Keratinocyte (primary cell): ENCODE data around the gene MOV10L1. TPM values are rescaled to one million over a fixed set of nuclear protein-coding genes. Genes with fewer than 3 reads are reported as not detected.

Experiments used
- DNase-seq: peaks from one replicate; pipeline ENCODE4 v3.0.0-alpha.2; 2011; ENCODE audit warnings: low read depth, missing footprints, low spot score
- FAIRE-seq: peaks from 2 replicates; lab custom pipeline; 2011; peaks lifted over from hg19 to GRCh38; lab: Jason Lieb, UNC
- H2AFZ ChIP-seq: 2 replicates; pipeline ENCODE4 v1.6.0; 2012; ENCODE audit warnings: low read length, control low read depth, inconsistent platforms; ENCODE audit not compliant: control insufficient read depth
- H3K27ac ChIP-seq: 2 replicates; pipeline ENCODE4 v1.5.1; 2011; ENCODE audit warnings: low read length; ENCODE audit not compliant: control insufficient read depth, insufficient read depth
- H3K27me3 ChIP-seq: 3 replicates; pipeline ENCODE4 v1.6.0; 2011; ENCODE audit warnings: low read length; ENCODE audit not compliant: control insufficient read depth, insufficient read depth; ENCODE audit errors: extremely low read depth
- H3K36me3 ChIP-seq, 2 experiments: 2 replicates in 1 of 2; 3 replicates in 1 of 2; pipeline ENCODE4 v1.5.1; 2011; ENCODE audit warnings: low read length in 2 of 2, mild to moderate bottlenecking in 1 of 2; ENCODE audit not compliant: control insufficient read depth in 2 of 2, insufficient read depth in 2 of 2; ENCODE audit errors: extremely low read depth in 1 of 2
- H3K4me1 ChIP-seq: 3 replicates; pipeline ENCODE4 v1.5.1; 2011; ENCODE audit warnings: low read length; ENCODE audit not compliant: control insufficient read depth, insufficient read depth; ENCODE audit errors: extremely low read depth
- H3K4me2 ChIP-seq: 3 replicates; pipeline ENCODE4 v1.6.0; 2011; ENCODE audit warnings: low read depth, low read length; ENCODE audit not compliant: control insufficient read depth, insufficient read depth; ENCODE audit errors: extremely low read depth
- H3K4me3 ChIP-seq, 3 experiments: fragments of 200-600 bp in 1 of 3; sonication (generic) in 1 of 3; 2 replicates in 2 of 3; 3 replicates in 1 of 3; pipeline ENCODE4 v1.5.1; 2011 to 2016; ENCODE audit warnings: low read length in 3 of 3, mild to moderate bottlenecking in 3 of 3, control low read depth in 2 of 3, inconsistent platforms in 1 of 3, low read depth in 1 of 3, mixed read lengths in 1 of 3, mixed run types in 1 of 3, moderate library complexity in 1 of 3; ENCODE audit not compliant: control insufficient read depth in 2 of 3, insufficient read depth in 2 of 3; ENCODE audit errors: extremely low read depth in 1 of 3
- H3K79me2 ChIP-seq: 2 replicates; pipeline ENCODE4 v1.6.0; 2012; ENCODE audit warnings: low read length; ENCODE audit not compliant: control insufficient read depth, insufficient read depth
- H3K9ac ChIP-seq: 3 replicates; pipeline ENCODE4 v1.6.0; 2011; ENCODE audit warnings: low read length; ENCODE audit not compliant: control insufficient read depth, insufficient read depth; ENCODE audit errors: extremely low read depth
- H3K9me1 ChIP-seq: 3 replicates; pipeline ENCODE4 v1.6.0; 2011; ENCODE audit warnings: low read length; ENCODE audit not compliant: control insufficient read depth, insufficient read depth; ENCODE audit errors: extremely low read depth
- H3K9me3 ChIP-seq: 2 replicates; pipeline ENCODE4 v1.5.1; 2012; ENCODE audit warnings: low read depth, low read length; ENCODE audit not compliant: control insufficient read depth
- H4K20me1 ChIP-seq: 3 replicates; pipeline ENCODE4 v1.6.0; 2011; ENCODE audit warnings: low read length; ENCODE audit not compliant: control insufficient read depth, insufficient read depth; ENCODE audit errors: extremely low read depth
- CTCF ChIP-seq, 3 experiments: IDR thresholded peaks in 1 of 3; conservative IDR thresholded peaks in 1 of 3; optimal IDR thresholded peaks in 1 of 3; 2 replicates in 2 of 3; 3 replicates in 1 of 3; pipeline versions ENCODE3 to v1.5.1; 2011; ENCODE audit warnings: low read length in 3 of 3, mild to moderate bottlenecking in 3 of 3, moderate library complexity in 2 of 3, control low read depth in 1 of 3, inconsistent platforms in 1 of 3; ENCODE audit not compliant: insufficient read depth in 2 of 3; ENCODE audit errors: extremely low read depth in 1 of 3
- EZH2 ChIP-seq: IDR thresholded peaks from one replicate; pipeline ENCODE4 v1.6.1; 2012; ENCODE audit warnings: inconsistent platforms, mild to moderate bottlenecking, low read length, moderate library complexity
- dilution Hi-C: fragments of 300-500 bp; cut with MboI; formaldehyde crosslinking; loops from one replicate; pipeline ENCODE4 v1.7.0; 2020; ENCODE audit warnings: low sequenced_read_pairs; ENCODE audit not compliant: extremely low pct_ligation_motif_present
- polyA plus RNA-seq, 5 experiments: library from polyadenylated mRNA; depleted of rRNA in 3 of 5; stranded (reverse) in 3 of 5; stranded (forward) in 1 of 5; unstranded in 1 of 5; fragments of >200 nt; gene quantifications; 1 replicate in 1 of 5; 2 replicates in 3 of 5; 3 replicates in 1 of 5; pipeline versions ENCODE4 v1.2.1 to v1.2.3, GENCODE V29; 2011 to 2012; ENCODE audit warnings: missing spikeins in 2 of 5, low read depth in 1 of 5, low replicate concordance in 1 of 5

The MOV10L1 gene
- polyA plus RNA-seq, 1 donor (not counting 4 experiments of a cell fraction or from before 2014, with no cell fraction given), result not detected

- no peaks in the 10 kb centered on the region for H3K9me3 ChIP-seq
- TF ChIP-seq EZH2, result no peak
- no peak for TF ChIP-seq CTCF (optimal IDR thresholded peaks at IDR 0.05 in 1 of 3, IDR thresholded peaks at IDR 0.05 in 1 of 3, conservative IDR thresholded peaks at IDR 0.05 in 1 of 3; ENCODE audit: extremely low read depth in 1 of 3, insufficient read depth in 2 of 3, low read length in 3 of 3)
- no peak for FAIRE-seq
- H4K20me1 ChIP-seq, result no peaks in the 10 kb centered on the region
- H3K27me3 ChIP-seq, result peaks cover 11% of the 10 kb centered on the region
- H2AFZ ChIP-seq, result no peak overlapping the region
- no peaks in the 10 kb centered on the region for H3K79me2 ChIP-seq
- dilution Hi-C loops, result no loop called here
- H3K9me1 ChIP-seq, result no peaks in the 10 kb centered on the region
- DNase-seq, result no peak
- H3K4me3 ChIP-seq, result no peak overlapping the region
- peaks cover 15% of the 10 kb centered on the region for H3K4me1 ChIP-seq
- no peak overlapping the region for H3K4me2 ChIP-seq
- no peak overlapping the region for H3K9ac ChIP-seq
- no peak overlapping the region for H3K27ac ChIP-seq
- no peaks in the 10 kb centered on the region for H3K36me3 ChIP-seq
Measured at GRCh38 chr22:50078761-50079160, 11.0 kb upstream of the MOV10L1 start.

- Histone ChIP-seq H3K27ac (no peak overlapping the region), H3K4me3 (no peak overlapping the region), H3K4me1 (peaks cover 17% of the 10 kb centered on the region), H3K9ac (no peak overlapping the region), H2AFZ (no peak overlapping the region), H4K20me1 (no peaks in the 10 kb centered on the region), H3K36me3 (no peaks in the 10 kb centered on the region), H3K9me3 (no peaks in the 10 kb centered on the region), H3K79me2 (no peaks in the 10 kb centered on the region), H3K27me3 (peaks cover 3% of the 10 kb centered on the region), H3K9me1 (no peaks in the 10 kb centered on the region), H3K4me2 (no peak overlapping the region)
- dilution Hi-C loops, result no loop called here
- no peak for FAIRE-seq
- TF ChIP-seq CTCF (optimal IDR thresholded peaks at IDR 0.05 in 1 of 3, IDR thresholded peaks at IDR 0.05 in 1 of 3, conservative IDR thresholded peaks at IDR 0.05 in 1 of 3; ENCODE audit: extremely low read depth in 1 of 3, insufficient read depth in 2 of 3, low read length in 3 of 3), result no peak
- TF ChIP-seq EZH2, result no peak
- no peak for DNase-seq
Measured at GRCh38 chr22:50080077-50080465, 9.7 kb upstream of the MOV10L1 start.
